HUES6 (cell line): ENCODE measurements around the gene SLC9A9.
"Not testable (repeated sequence)": the region's sequence is repeated elsewhere in the genome, so short reads cannot be mapped to it uniquely, and the experiment has no call there.

Experiments used
- H3K27ac ChIP-seq: 2 replicates; pipeline ENCODE4 v1.7.0; 2013; ENCODE audit warnings: low read depth, mild to moderate bottlenecking, low read length, inconsistent platforms
- H3K27me3 ChIP-seq: 2 replicates; pipeline ENCODE4 v1.6.1; 2013; ENCODE audit warnings: low read length; ENCODE audit not compliant: control insufficient read depth, insufficient read depth
- H3K36me3 ChIP-seq: 2 replicates; pipeline ENCODE4 v1.6.1; 2013; ENCODE audit warnings: low read length; ENCODE audit not compliant: control insufficient read depth, insufficient read depth
- H3K4me1 ChIP-seq: 2 replicates; pipeline ENCODE4 v1.6.1; 2013; ENCODE audit warnings: low read length; ENCODE audit not compliant: control insufficient read depth, insufficient read depth
- H3K4me3 ChIP-seq: 2 replicates; pipeline ENCODE4 v1.5.1; 2013; ENCODE audit warnings: low read depth, low read length
- H3K9ac ChIP-seq: one replicate; pipeline ENCODE4 v1.6.1; 2013; ENCODE audit warnings: mild to moderate bottlenecking, low read length
- H3K9me3 ChIP-seq: 2 replicates; pipeline ENCODE4 v1.6.1; 2013; ENCODE audit warnings: low read depth, low read length; ENCODE audit not compliant: control insufficient read depth, insufficient read depth

SLC9A9 gene

DNA sequence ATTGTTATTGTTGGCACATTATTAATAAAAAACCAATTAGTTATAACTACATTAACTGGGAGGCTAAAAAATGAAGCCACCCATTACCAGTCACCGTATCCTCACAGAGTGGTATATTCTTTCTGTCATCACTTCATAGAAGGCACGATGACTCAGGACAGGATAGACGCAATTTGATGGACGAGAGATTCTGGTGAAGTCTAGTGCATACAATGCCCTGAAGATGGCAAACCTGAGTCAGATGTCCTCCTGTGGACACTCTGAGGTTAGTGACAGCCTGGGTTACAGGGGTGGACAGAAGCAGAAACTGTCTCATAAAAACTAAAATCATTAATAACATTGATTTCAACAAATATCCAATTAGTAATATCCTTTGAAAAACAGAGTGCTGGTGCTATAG is 150.3 kb downstream of the SLC9A9 start:
- Histone ChIP-seq H3K4me3 (no peak overlapping the region), H3K9me3 (no peaks in the 10 kb centered on the region), H3K36me3 (no peaks in the 10 kb centered on the region)

DNA sequence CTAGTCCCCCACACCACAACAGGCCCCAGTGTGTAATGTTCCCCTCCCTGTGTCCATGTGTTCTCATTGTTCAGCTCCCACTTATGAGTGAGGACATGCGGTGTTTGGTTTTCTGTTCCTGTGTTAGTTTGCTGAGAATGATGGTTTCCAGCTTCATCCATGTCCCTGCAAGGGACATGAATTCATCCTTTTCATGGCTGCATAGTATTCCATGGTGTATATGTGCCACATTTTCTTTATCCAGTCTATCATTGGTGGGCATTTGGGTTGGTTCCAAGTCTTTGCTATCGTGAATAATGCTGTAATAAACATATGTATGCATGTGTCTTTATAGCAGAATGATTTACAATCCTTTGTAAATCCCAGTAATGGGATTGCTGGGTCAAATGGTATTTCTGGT is 152.9 kb downstream of the SLC9A9 start:
- not testable (repeated sequence) for H3K27ac ChIP-seq, H3K27me3 ChIP-seq, H3K9me3 ChIP-seq, H3K9ac ChIP-seq, H3K4me1 ChIP-seq, H3K4me3 ChIP-seq, H3K36me3 ChIP-seq

More for the DNA sequence above, 150.3 kb downstream of the SLC9A9 start:
- Histone ChIP-seq H3K27ac (no peak overlapping the region), H3K9ac (no peak overlapping the region), H3K4me1 (no peaks in the 10 kb centered on the region), H3K27me3 (no peaks in the 10 kb centered on the region)

DNA sequence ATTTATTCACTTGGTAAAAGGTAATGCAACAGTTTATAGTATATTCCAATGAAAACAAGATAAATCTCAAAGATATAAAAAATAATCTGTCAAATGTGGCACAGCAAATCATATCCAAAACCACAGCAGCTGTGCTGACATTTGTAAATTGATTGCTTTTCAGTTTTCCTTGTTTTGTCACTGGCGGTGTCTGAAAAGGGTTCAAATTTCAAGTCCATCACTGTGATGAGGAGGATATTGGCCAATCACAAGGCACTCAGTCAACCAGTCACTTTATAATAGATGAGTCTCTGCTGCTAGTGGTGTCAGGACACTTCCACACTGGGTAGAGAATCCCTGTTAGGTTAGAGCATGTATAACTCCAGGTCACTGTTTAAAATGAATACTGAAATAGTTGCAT is 154.8 kb downstream of the SLC9A9 start:
- no peak overlapping the region for H3K27ac ChIP-seq
- H3K4me1 ChIP-seq: no peaks in the 10 kb centered on the region
- no peaks in the 10 kb centered on the region for H3K9me3 ChIP-seq
- no peak overlapping the region for H3K4me3 ChIP-seq
- no peaks in the 10 kb centered on the region for H3K27me3 ChIP-seq
- H3K36me3 ChIP-seq: no peaks in the 10 kb centered on the region
- H3K9ac ChIP-seq: no peak overlapping the region

DNA sequence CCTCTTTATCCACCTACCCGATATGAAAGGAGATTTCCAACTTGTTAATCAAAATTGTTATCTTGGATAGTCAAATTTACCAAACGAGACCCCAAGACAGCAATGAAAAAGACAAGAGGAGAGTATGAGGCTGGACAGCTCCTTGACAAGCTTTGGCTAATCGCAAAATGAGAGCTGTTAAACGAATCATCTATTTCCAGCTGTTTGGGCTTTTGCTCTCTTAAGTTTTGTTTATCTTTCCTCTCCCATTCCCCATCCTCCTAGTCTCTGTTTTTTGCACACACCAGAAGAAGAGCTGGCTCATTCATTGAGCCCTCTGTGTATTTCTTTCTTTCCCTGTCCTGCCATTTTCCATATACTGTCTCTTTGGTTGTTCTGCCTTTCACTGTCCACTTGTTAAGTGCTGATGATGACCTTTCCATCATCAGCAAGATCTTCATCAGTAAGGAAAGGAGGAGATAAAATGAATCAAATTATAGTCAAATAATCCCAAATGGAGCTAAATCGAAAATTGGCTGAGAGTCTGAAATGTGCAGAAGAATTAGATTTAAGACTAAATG is 161.6 kb downstream of the SLC9A9 start:
- no peak overlapping the region for H3K9ac ChIP-seq
- no peaks in the 10 kb centered on the region; the same call in 1 of the 2 replicates for H3K4me1 ChIP-seq
- H3K36me3 ChIP-seq: no peaks in the 10 kb centered on the region
- no peaks in the 10 kb centered on the region for H3K9me3 ChIP-seq
- no peak overlapping the region for H3K4me3 ChIP-seq
- H3K27me3 ChIP-seq: no peaks in the 10 kb centered on the region
- H3K27ac ChIP-seq: no peak overlapping the region

DNA sequence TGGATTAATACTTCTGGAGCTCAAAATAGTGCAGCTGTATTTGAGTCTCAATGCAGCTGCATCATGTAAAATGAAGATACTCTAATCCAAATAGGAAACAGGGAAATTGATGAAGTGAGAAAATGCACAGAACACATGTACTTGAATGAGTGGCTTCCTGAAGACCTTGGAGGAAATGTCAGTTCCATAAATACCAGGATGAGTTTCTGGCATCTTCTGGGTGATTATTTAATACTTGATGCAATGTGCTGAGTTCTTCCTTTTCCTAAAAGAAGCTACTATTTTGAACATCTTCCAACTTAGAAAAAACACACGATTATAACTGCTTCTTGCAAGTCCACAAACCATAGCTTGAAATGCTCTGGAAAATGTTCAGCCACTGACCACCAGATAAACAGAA is 162.8 kb downstream of the SLC9A9 start:
- H3K27ac ChIP-seq: no peak overlapping the region
- H3K36me3 ChIP-seq: no peaks in the 10 kb centered on the region
- H3K27me3 ChIP-seq: no peaks in the 10 kb centered on the region
- H3K4me1 ChIP-seq: no peaks in the 10 kb centered on the region; the same call in 1 of the 2 replicates
- no peaks in the 10 kb centered on the region for H3K9me3 ChIP-seq
- no peak overlapping the region for H3K4me3 ChIP-seq
- H3K9ac ChIP-seq: no peak overlapping the region

DNA sequence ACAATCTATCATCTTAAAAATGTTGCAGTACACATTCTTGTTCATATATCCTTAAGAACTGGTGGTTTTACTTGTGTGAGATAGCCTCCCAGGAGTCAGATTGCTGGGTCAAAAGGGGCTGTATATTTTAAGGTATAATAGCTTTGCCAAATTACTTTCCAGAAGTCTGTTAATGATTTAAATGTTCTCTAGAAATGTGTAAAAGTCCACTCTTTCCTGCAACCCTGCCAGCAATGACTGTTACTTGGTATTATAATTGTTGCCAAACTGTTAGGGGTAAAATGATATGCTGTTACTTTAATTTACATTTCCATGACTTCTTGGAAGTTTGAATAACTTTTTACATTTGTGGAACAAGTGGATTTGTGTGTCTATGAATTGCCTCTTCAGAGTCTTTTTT is 170.8 kb downstream of the SLC9A9 start:
- no peak overlapping the region for H3K4me3 ChIP-seq
- no peaks in the 10 kb centered on the region for H3K9me3 ChIP-seq
- no peaks in the 10 kb centered on the region; the same call in 1 of the 2 replicates for H3K4me1 ChIP-seq
- no peaks in the 10 kb centered on the region for H3K27me3 ChIP-seq
- no peak overlapping the region for H3K27ac ChIP-seq
- H3K36me3 ChIP-seq: no peaks in the 10 kb centered on the region
- no peak overlapping the region for H3K9ac ChIP-seq

DNA sequence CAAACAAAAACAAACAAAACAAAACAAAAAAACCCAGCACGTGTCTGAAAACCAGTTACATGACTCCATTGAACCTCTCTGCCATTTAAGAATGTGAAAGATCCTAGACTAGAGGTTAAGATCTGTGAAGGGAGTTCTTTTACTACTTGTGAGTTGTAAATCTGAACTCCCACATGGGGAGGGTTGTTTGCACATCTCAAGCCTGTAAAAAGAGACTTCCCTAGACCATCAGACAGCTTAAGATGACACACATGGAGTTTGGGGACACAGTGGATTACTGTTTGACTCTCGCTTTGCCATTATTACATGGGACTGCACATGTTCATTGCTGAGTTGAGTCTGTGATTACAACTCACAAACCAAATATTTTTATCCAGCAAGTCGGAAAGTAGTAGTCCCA is 171.5 kb downstream of the SLC9A9 start:
- H3K27me3 ChIP-seq: no peaks in the 10 kb centered on the region
- no peaks in the 10 kb centered on the region for H3K9me3 ChIP-seq
- H3K36me3 ChIP-seq: no peaks in the 10 kb centered on the region
- H3K4me1 ChIP-seq: no peaks in the 10 kb centered on the region
- H3K27ac ChIP-seq: no peak overlapping the region
- no peak overlapping the region for H3K4me3 ChIP-seq
- no peak overlapping the region for H3K9ac ChIP-seq

DNA sequence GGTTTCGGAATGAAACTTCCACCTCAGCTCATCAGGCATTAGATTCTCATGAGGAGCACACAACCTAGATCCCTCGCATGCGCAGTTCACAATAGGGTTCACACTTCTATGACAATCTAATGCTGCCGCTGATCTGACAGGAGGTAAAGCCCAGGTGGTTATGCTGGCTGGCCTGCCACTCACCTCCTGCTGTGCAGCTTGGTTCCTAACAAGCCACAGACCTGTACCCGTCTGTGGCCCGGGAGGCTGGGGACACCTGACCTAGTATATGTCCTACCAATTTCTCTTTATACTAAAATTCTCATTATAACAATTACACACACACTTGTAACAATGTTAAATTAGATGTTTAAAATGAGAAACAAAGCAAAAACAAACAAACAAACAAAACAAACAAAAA is 172.2 kb downstream of the SLC9A9 start:
- Histone ChIP-seq H3K36me3 (no peaks in the 10 kb centered on the region), H3K27me3 (no peaks in the 10 kb centered on the region), H3K9me3 (no peaks in the 10 kb centered on the region), H3K4me1 (no peaks in the 10 kb centered on the region), H3K9ac (no peak overlapping the region), H3K27ac (no peak overlapping the region), H3K4me3 (no peak overlapping the region)

DNA sequence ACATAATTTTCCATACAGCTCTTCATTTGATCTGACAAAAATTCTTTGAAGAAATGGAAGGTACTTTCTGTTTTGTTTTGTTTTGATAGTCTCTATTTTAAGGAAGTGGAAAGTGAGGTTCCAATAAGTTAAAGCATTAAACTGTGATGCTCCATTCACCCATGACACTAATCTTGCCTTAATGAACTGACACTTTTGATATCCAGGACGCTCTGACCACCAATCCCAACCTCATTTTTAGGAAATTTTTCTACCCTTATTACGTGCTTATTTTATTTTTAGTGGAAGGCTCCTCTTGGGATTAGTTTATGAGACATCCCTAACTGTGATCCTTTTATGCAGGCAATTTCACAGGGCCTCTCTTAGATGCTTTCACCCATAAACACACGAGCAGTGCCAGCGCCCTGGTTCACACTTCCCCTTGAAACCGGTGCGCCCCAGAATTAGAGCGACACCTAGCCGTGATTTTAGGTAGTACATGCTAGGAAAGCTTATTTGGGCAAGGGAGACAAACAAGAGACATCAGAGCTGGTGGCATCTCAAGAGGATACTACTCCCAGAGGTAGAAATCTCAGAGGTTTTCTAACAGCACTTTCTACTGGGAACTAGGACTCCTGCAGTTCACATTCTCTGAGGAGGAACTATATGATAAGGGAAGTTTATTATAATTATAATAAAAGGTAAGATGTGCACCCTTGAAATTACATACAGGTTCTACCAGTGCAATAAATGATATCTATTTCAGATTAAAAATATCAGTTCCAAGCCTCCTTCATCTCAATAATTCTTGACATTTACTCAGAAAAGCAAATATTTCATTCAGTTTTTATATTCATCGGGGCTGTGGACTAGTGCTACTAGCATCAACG is 173.9 kb downstream of the SLC9A9 start:
- no peaks in the 10 kb centered on the region for H3K36me3 ChIP-seq
- H3K9ac ChIP-seq: no peak overlapping the region
- H3K4me3 ChIP-seq: no peak overlapping the region
- H3K4me1 ChIP-seq: no peaks in the 10 kb centered on the region
- no peak overlapping the region for H3K27ac ChIP-seq
- H3K9me3 ChIP-seq: no peaks in the 10 kb centered on the region
- no peaks in the 10 kb centered on the region for H3K27me3 ChIP-seq

DNA sequence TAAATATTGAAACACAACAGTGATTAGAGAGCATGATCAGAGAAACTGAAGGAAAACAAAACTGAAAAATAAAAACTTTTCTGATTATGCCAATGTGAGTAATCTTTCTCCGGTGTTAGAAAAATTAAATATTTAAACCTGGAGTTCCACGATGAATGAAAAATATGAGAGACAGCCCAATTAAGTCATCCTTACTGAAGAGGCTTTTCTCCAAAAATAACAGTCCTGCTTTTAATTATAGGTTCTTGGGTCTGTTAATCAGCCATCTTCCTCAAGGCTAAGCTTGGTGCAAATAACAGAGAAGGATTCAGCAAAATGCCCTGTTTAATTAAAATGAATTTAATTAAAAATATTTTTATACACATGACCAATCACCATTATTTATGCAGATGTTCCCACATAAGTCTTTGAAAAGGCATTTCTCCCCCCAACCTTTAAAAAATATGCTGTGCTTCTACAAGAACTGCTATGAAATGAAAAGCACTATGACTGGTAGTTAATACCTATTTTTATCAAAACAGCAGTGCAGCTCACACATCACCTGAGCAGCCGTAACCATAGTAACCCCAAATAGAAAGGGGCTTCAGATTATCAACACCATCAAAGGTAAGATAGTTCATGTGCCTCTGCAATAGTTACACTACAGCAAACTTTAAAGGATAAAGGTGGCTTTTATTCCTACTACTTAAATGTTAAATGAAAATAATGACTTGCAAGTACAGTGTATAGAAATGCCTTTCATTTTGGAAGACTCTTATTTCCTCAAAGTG is 175.7 kb downstream of the SLC9A9 start:
- no peaks in the 10 kb centered on the region for H3K4me1 ChIP-seq

DNA sequence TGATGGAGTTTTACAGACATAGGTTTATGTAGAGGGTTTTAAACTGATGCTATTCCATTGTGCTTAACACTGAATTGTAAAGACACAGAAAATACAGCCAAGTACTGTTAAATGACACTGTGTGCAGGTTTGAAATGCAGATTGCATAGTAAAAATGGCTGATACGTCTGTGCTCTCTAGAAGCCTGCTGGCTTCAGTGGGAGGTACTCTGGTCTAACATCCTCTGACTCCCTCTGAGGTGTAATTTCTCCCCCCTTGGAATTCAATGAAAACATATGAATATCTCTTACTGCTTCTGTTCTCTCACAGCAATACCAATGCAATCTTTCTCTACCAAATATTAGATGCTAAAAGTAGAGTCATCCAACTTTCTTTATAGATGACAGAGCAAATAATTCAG is 176.6 kb downstream of the SLC9A9 start:
- Histone ChIP-seq H3K27ac (no peak overlapping the region), H3K4me3 (no peak overlapping the region), H3K9me3 (no peaks in the 10 kb centered on the region), H3K9ac (no peak overlapping the region), H3K4me1 (no peaks in the 10 kb centered on the region), H3K36me3 (no peaks in the 10 kb centered on the region), H3K27me3 (no peaks in the 10 kb centered on the region)

More for the DNA sequence above, 175.7 kb downstream of the SLC9A9 start:
- H3K36me3 ChIP-seq: no peaks in the 10 kb centered on the region
- no peak overlapping the region for H3K4me3 ChIP-seq
- H3K27me3 ChIP-seq: no peaks in the 10 kb centered on the region
- no peaks in the 10 kb centered on the region for H3K9me3 ChIP-seq
- H3K9ac ChIP-seq: no peak overlapping the region
- H3K27ac ChIP-seq: no peak overlapping the region
